ENCODE results near the gene ACTL7A. TPM values are rescaled to one million over a fixed set of nuclear protein-coding genes. Genes with fewer than 3 reads are reported as not detected.
A peak's percentile ranks its signal among the peaks of the same experiment; 100 is the strongest.
"Not testable (repeated sequence)": the region's sequence is repeated elsewhere in the genome, so short reads cannot be mapped to it uniquely, and the experiment has no call there.

The ACTL7A gene
- total RNA-seq, 5 donors from 2014 or later (not counting 1 experiment from before 2014, with no cell fraction given): not detected

- WGBS (ENCODE audit: insufficient coverage): 65% methylated on average over 2 of the region's 5 CpGs
- Histone ChIP-seq H3K36me3 (ENCODE audit: control insufficient read depth in 2 of 2, extremely low read depth in 1 of 2, insufficient read depth in 1 of 2, low read length in 1 of 2) (no peaks in the 10 kb centered on the region), H3K4me3 (ENCODE audit: control insufficient read depth in 1 of 2, extremely low read depth in 1 of 2, low read length in 1 of 2) (no peak overlapping the region), H3K27ac (ENCODE audit: low read length) (no peak overlapping the region), H3K27me3 (replicated peaks in 1 of 2; ENCODE audit: control insufficient read depth in 2 of 2, extremely low read depth in 1 of 2, insufficient read depth in 2 of 2, low read length in 1 of 2) (peaks cover 0 to 2% of the 10 kb centered on the region in 2 experiments), H3K9me3 (no peaks in the 10 kb centered on the region), H3K4me1 (ENCODE audit: control insufficient read depth in 1 of 2, extremely low read depth in 1 of 2, insufficient read depth in 2 of 2, low read length in 2 of 2) (no peaks in the 10 kb centered on the region)
- H3K27me3 Mint-ChIP-seq: peaks cover 3% of the 10 kb centered on the region in 2 donors
- ATAC-seq (replicated peaks in 1 of 4) (no peak), DNase-seq (no peak)
- H3K4me3 Mint-ChIP-seq: no peak overlapping the region
- ChIA-PET POLR2A (no interaction called here), CTCF (no interaction called here)
- H3K36me3 Mint-ChIP-seq: no peaks in the 10 kb centered on the region
- no peak overlapping the region for H3K27ac Mint-ChIP-seq
- peaks cover 2 to 5% (median 5%) of the 10 kb centered on the region in 3 donors for H3K4me1 Mint-ChIP-seq
- peaks cover 0 to 2% (median 0%) of the 10 kb centered on the region in 3 donors for H3K9me3 Mint-ChIP-seq
These were observed 25.3 kb upstream of the ACTL7A start for GRCh38 chr9:108836781-108837180.

- no CpG with 5 or more reads among the region's 4 CpGs for WGBS (ENCODE audit: insufficient coverage)
- H3K27me3 ChIP-seq (replicated peaks in 1 of 2; ENCODE audit: control insufficient read depth in 2 of 2, extremely low read depth in 1 of 2, insufficient read depth in 2 of 2, low read length in 1 of 2): peaks cover 0 to 2% of the 10 kb centered on the region in 2 experiments
- H3K27ac ChIP-seq (ENCODE audit: low read length): no peak overlapping the region
- peaks cover 3% of the 10 kb centered on the region in 2 donors for H3K27me3 Mint-ChIP-seq
- no peak overlapping the region for H3K27ac Mint-ChIP-seq
- no peaks in the 10 kb centered on the region for H3K36me3 ChIP-seq (ENCODE audit: control insufficient read depth in 2 of 2, extremely low read depth in 1 of 2, insufficient read depth in 1 of 2, low read length in 1 of 2)
- DNase-seq (no peak), ATAC-seq (replicated peaks in 1 of 4) (no peak)
- H3K4me3 ChIP-seq (ENCODE audit: control insufficient read depth in 1 of 2, extremely low read depth in 1 of 2, low read length in 1 of 2): no peak overlapping the region
- POLR2A ChIA-PET: interaction anchor here in 1 of 2 donors (0.8 kb wide), 1 partner anchor 406 kb away, joined by 3 read pairs; no protein-coding TSS in a partner anchor
- CTCF ChIA-PET: no interaction called here
- H3K9me3 ChIP-seq: no peaks in the 10 kb centered on the region
- H3K4me3 Mint-ChIP-seq: no peak overlapping the region
- no peaks in the 10 kb centered on the region for H3K4me1 ChIP-seq (ENCODE audit: control insufficient read depth in 1 of 2, extremely low read depth in 1 of 2, insufficient read depth in 2 of 2, low read length in 2 of 2)
- peaks cover 9 to 11% (median 9%) of the 10 kb centered on the region in 3 donors for H3K4me1 Mint-ChIP-seq
- no peaks in the 10 kb centered on the region for H3K36me3 Mint-ChIP-seq
- H3K9me3 Mint-ChIP-seq: peaks cover 0 to 2% (median 0%) of the 10 kb centered on the region in 3 donors
These were observed 24.5 kb upstream of the ACTL7A start for GRCh38 chr9:108837530-108837929.

GRCh38 chr9:108838017-108838416, 24.0 kb upstream of the ACTL7A start:
- Histone ChIP-seq H3K36me3 (ENCODE audit: control insufficient read depth in 2 of 2, extremely low read depth in 1 of 2, insufficient read depth in 1 of 2, low read length in 1 of 2) (no peaks in the 10 kb centered on the region), H3K9me3 (no peaks in the 10 kb centered on the region), H3K27me3 (replicated peaks in 1 of 2; ENCODE audit: control insufficient read depth in 2 of 2, extremely low read depth in 1 of 2, insufficient read depth in 2 of 2, low read length in 1 of 2) (peaks cover 0 to 2% of the 10 kb centered on the region in 2 experiments), H3K4me1 (ENCODE audit: control insufficient read depth in 1 of 2, extremely low read depth in 1 of 2, insufficient read depth in 2 of 2, low read length in 2 of 2) (no peaks in the 10 kb centered on the region), H3K4me3 (ENCODE audit: control insufficient read depth in 1 of 2, extremely low read depth in 1 of 2, low read length in 1 of 2) (no peak overlapping the region), H3K27ac (ENCODE audit: low read length) (no peak overlapping the region)
- no peak overlapping the region for H3K27ac Mint-ChIP-seq
- CTCF ChIA-PET: no interaction called here
- POLR2A ChIA-PET: interaction anchor here in 1 of 2 donors (0.8 kb wide), 1 partner anchor 405 kb away, joined by 3 read pairs; no protein-coding TSS in a partner anchor
- ATAC-seq (replicated peaks in 1 of 4) (no peak), DNase-seq (no peak)
- no CpG with 5 or more reads among the region's 6 CpGs for WGBS (ENCODE audit: insufficient coverage)
- H3K4me1 Mint-ChIP-seq: peaks cover 13 to 16% (median 14%) of the 10 kb centered on the region in 3 donors
- H3K27me3 Mint-ChIP-seq: peaks cover 1 to 3% of the 10 kb centered on the region in 2 donors
- H3K36me3 Mint-ChIP-seq: no peaks in the 10 kb centered on the region
- H3K4me3 Mint-ChIP-seq: no peak overlapping the region
- peaks cover 0 to 2% (median 0%) of the 10 kb centered on the region in 3 donors for H3K9me3 Mint-ChIP-seq

GRCh38 chr9:108839561-108839960, 22.5 kb upstream of the ACTL7A start:
- H3K4me3 Mint-ChIP-seq; CTCF ChIA-PET; H3K4me1 ChIP-seq (ENCODE audit: control insufficient read depth in 1 of 2, extremely low read depth in 1 of 2, insufficient read depth in 2 of 2, low read length in 2 of 2); H3K36me3 Mint-ChIP-seq; DNase-seq; H3K27ac Mint-ChIP-seq; ATAC-seq (replicated peaks in 1 of 4); H3K27ac ChIP-seq (ENCODE audit: low read length); H3K27me3 ChIP-seq (replicated peaks in 1 of 2; ENCODE audit: control insufficient read depth in 2 of 2, extremely low read depth in 1 of 2, insufficient read depth in 2 of 2, low read length in 1 of 2); POLR2A ChIA-PET; H3K9me3 Mint-ChIP-seq; H3K27me3 Mint-ChIP-seq; H3K36me3 ChIP-seq (ENCODE audit: control insufficient read depth in 2 of 2, extremely low read depth in 1 of 2, insufficient read depth in 1 of 2, low read length in 1 of 2); H3K4me3 ChIP-seq (ENCODE audit: control insufficient read depth in 1 of 2, extremely low read depth in 1 of 2, low read length in 1 of 2); H3K9me3 ChIP-seq: not testable (repeated sequence)
- 40% methylated on average over 1 of the region's 5 CpGs for WGBS (ENCODE audit: insufficient coverage)
- peaks cover 15 to 18% (median 16%) of the 10 kb centered on the region in 3 donors for H3K4me1 Mint-ChIP-seq

- H3K4me3 Mint-ChIP-seq: peak overlapping the region; percentile 54 to 72 (median 64)
- ChIA-PET CTCF (no interaction called here), POLR2A (no interaction called here)
- 21% methylated on average over 10 of the region's 16 CpGs for WGBS (ENCODE audit: insufficient coverage)
- Histone ChIP-seq H3K36me3 (ENCODE audit: control insufficient read depth in 2 of 2, extremely low read depth in 1 of 2, insufficient read depth in 1 of 2, low read length in 1 of 2) (no peaks in the 10 kb centered on the region), H3K4me1 (ENCODE audit: control insufficient read depth in 1 of 2, extremely low read depth in 1 of 2, insufficient read depth in 2 of 2, low read length in 2 of 2) (no peaks in the 10 kb centered on the region), H3K4me3 (ENCODE audit: control insufficient read depth in 1 of 2, extremely low read depth in 1 of 2, low read length in 1 of 2) (no peak overlapping the region), H3K9me3 (no peaks in the 10 kb centered on the region), H3K27me3 (replicated peaks in 1 of 2; ENCODE audit: control insufficient read depth in 2 of 2, extremely low read depth in 1 of 2, insufficient read depth in 2 of 2, low read length in 1 of 2) (no peaks in the 10 kb centered on the region), H3K27ac (ENCODE audit: low read length) (no peak overlapping the region)
- peak overlapping the region in 1 of 2 donors; percentile 79 for H3K27ac Mint-ChIP-seq
- peaks cover 0 to 2% (median 0%) of the 10 kb centered on the region in 3 donors for H3K9me3 Mint-ChIP-seq
- ATAC-seq (replicated peaks in 1 of 4) (peak in 1 of 4 experiments; percentile 28), DNase-seq (peak in 1 of 35 experiments; percentile 8)
- H3K36me3 Mint-ChIP-seq: no peaks in the 10 kb centered on the region
- peaks cover 10 to 18% (median 14%) of the 10 kb centered on the region in 3 donors for H3K4me1 Mint-ChIP-seq
- no peaks in the 10 kb centered on the region for H3K27me3 Mint-ChIP-seq
These were observed 19.3 kb upstream of the ACTL7A start for GRCh38 chr9:108842610-108843295.

- WGBS (ENCODE audit: insufficient coverage): no CpG with 5 or more reads among the region's 2 CpGs
- no peaks in the 10 kb centered on the region for H3K9me3 ChIP-seq
- CTCF ChIA-PET: interaction anchor here in 1 of 2 donors (0.6 kb wide), 1 partner anchor 1375 kb away, joined by 4 read pairs; no protein-coding TSS in a partner anchor
- no peaks in the 10 kb centered on the region for H3K36me3 Mint-ChIP-seq
- no peaks in the 10 kb centered on the region for H3K27me3 Mint-ChIP-seq
- H3K36me3 ChIP-seq (ENCODE audit: control insufficient read depth in 2 of 2, extremely low read depth in 1 of 2, insufficient read depth in 1 of 2, low read length in 1 of 2): no peaks in the 10 kb centered on the region
- peaks cover 10 to 18% (median 14%) of the 10 kb centered on the region in 3 donors for H3K4me1 Mint-ChIP-seq
- no peak for DNase-seq
- no peaks in the 10 kb centered on the region for H3K4me1 ChIP-seq (ENCODE audit: control insufficient read depth in 1 of 2, extremely low read depth in 1 of 2, insufficient read depth in 2 of 2, low read length in 2 of 2)
- no peak overlapping the region for H3K4me3 ChIP-seq (ENCODE audit: control insufficient read depth in 1 of 2, extremely low read depth in 1 of 2, low read length in 1 of 2)
- no peak overlapping the region for H3K27ac ChIP-seq (ENCODE audit: low read length)
- peaks cover 0 to 2% of the 10 kb centered on the region in 2 experiments for H3K27me3 ChIP-seq (replicated peaks in 1 of 2; ENCODE audit: control insufficient read depth in 2 of 2, extremely low read depth in 1 of 2, insufficient read depth in 2 of 2, low read length in 1 of 2)
- no peak overlapping the region for H3K4me3 Mint-ChIP-seq
- ATAC-seq (replicated peaks in 1 of 4): no peak
- H3K9me3 Mint-ChIP-seq: peaks cover 0 to under 1% (median 0%) of the 10 kb centered on the region in 3 donors
- POLR2A ChIA-PET: no interaction called here
- H3K27ac Mint-ChIP-seq: no peak overlapping the region
These were observed 17.7 kb upstream of the ACTL7A start for GRCh38 chr9:108844391-108844790.
